B cell (primary cell): Measurements from ENCODE around the gene RABGAP1L. TPM values are rescaled to one million over a fixed set of nuclear protein-coding genes. Genes with fewer than 3 reads are reported as not detected.
"Not testable (repeated sequence)": the region's sequence is repeated elsewhere in the genome, so short reads cannot be mapped to it uniquely, and the experiment has no call there.

Source experiments
- ATAC-seq: fragments of 200-7000 bp; cut with Tn5 transposase; one replicate; pipeline ENCODE4 v1.10.0; 2021; ENCODE audit warnings: low read depth, mild to moderate bottlenecking, moderate number of reproducible peaks, moderate library complexity
- CTCF ChIA-PET: fragments of 350-600 bp; sonication (Branson Sonifier 250); formaldehyde crosslinking; loops from one replicate; lab custom pipeline; 2021; ENCODE audit warnings: antibody characterized with exemption, inconsistent platforms; lab: Charles Lee
- POLR2A ChIA-PET: fragments of 350-600 bp; sonication (Branson Sonifier 250); formaldehyde crosslinking; loops from one replicate; lab custom pipeline; 2021; ENCODE audit warnings: antibody characterized with exemption; lab: Charles Lee
- DNase-seq: peaks from one replicate; pipeline ENCODE4 v3.0.0; 2013
- H2AFZ ChIP-seq: 2 replicates; pipeline ENCODE4 v1.6.1; 2012; ENCODE audit warnings: mild to moderate bottlenecking, low read depth, low read length; ENCODE audit not compliant: insufficient read depth, poor library complexity, severe bottlenecking
- H3K27ac ChIP-seq, 2 donors: 1 replicate in 1 of 2; 2 replicates in 1 of 2; pipeline ENCODE4 v1.5.1; 2012 to 2013; ENCODE audit warnings: low read length in 2 of 2, mild to moderate bottlenecking in 2 of 2, moderate library complexity in 1 of 2
- H3K27me3 ChIP-seq, 4 experiments: fragments of 200-600 bp in 1 of 4; sonication (generic) in 1 of 4; replicated peaks in 1 of 4; 1 replicate in 2 of 4; 2 replicates in 2 of 4; pipeline versions ENCODE4 v1.6.1 to v1.7.0; 2013 to 2016; ENCODE audit warnings: low read length in 3 of 4, mild to moderate bottlenecking in 2 of 4, mixed read lengths in 1 of 4, moderate library complexity in 1 of 4; ENCODE audit not compliant: insufficient read depth in 4 of 4, control insufficient read depth in 3 of 4; ENCODE audit errors: control extremely low read depth in 1 of 4
- H3K36me3 ChIP-seq, 2 experiments: replicated peaks in 1 of 2; 1 replicate in 1 of 2; 2 replicates in 1 of 2; pipeline versions ENCODE4 v1.6.1 to v1.7.1; 2013; ENCODE audit warnings: low read length in 1 of 2; ENCODE audit not compliant: insufficient read depth in 2 of 2, control insufficient read depth in 1 of 2; ENCODE audit errors: control extremely low read depth in 1 of 2, extremely low read depth in 1 of 2
- H3K4me1 ChIP-seq, 2 donors: fragments of 200-600 bp in 1 of 2; sonication (generic) in 1 of 2; 1 replicate in 1 of 2; 2 replicates in 1 of 2; pipeline versions ENCODE4 v1.5.1 to v1.6.1; 2013 to 2017; ENCODE audit warnings: low read length in 2 of 2; ENCODE audit not compliant: control insufficient read depth in 2 of 2, insufficient read depth in 2 of 2
- H3K4me2 ChIP-seq: replicated peaks from 2 replicates; pipeline ENCODE3; 2012; ENCODE audit warnings: mild to moderate bottlenecking, low read depth, low read length; ENCODE audit not compliant: poor library complexity, severe bottlenecking
- H3K4me3 ChIP-seq, 5 experiments: fragments of 200-600 bp in 1 of 5; sonication (generic) in 1 of 5; 1 replicate in 3 of 5; 2 replicates in 2 of 5; pipeline versions ENCODE4 v1.5.1 to v1.7.0; 2011 to 2016; ENCODE audit warnings: low read length in 4 of 5, mild to moderate bottlenecking in 4 of 5, low read depth in 2 of 5, control low read depth in 1 of 5, moderate library complexity in 1 of 5; ENCODE audit not compliant: insufficient read depth in 1 of 5; ENCODE audit errors: control extremely low read depth in 1 of 5, extremely low read depth in 1 of 5
- H3K79me2 ChIP-seq: fragments of 200-600 bp; sonication (generic); one replicate; pipeline ENCODE4 v1.6.0; 2016; ENCODE audit warnings: low read length; ENCODE audit not compliant: control insufficient read depth, insufficient read depth
- H3K9ac ChIP-seq: fragments of 200-600 bp; sonication (generic); 2 replicates; pipeline ENCODE4 v1.6.1; 2017; ENCODE audit warnings: mild to moderate bottlenecking, low read length, moderate library complexity
- H3K9me3 ChIP-seq, 3 donors: one replicate each; pipeline versions ENCODE4 v1.6.1 to v1.7.1; 2013; ENCODE audit warnings: low read length in 2 of 3; ENCODE audit not compliant: control insufficient read depth in 2 of 3, insufficient read depth in 1 of 3; ENCODE audit errors: control extremely low read depth in 1 of 3
- H4K20me1 ChIP-seq: 2 replicates; pipeline ENCODE4 v1.6.0; 2012; ENCODE audit warnings: mild to moderate bottlenecking, low read length; ENCODE audit not compliant: insufficient read depth, control insufficient read depth, poor library complexity, severe bottlenecking
- H3K27ac Mint-ChIP-seq: one replicate; pipeline ENCODE4 v1.8.0; 2021; ENCODE audit warnings: mixed read lengths
- H3K27me3 Mint-ChIP-seq: one replicate; pipeline ENCODE4 v1.8.0; 2021; ENCODE audit warnings: mixed read lengths
- H3K4me1 Mint-ChIP-seq: one replicate; pipeline ENCODE4 v1.8.0; 2021; ENCODE audit warnings: mixed read lengths
- H3K4me3 Mint-ChIP-seq: one replicate; pipeline ENCODE4 v1.8.0; 2021; ENCODE audit warnings: mixed read lengths
- H3K9me3 Mint-ChIP-seq: one replicate; pipeline ENCODE4 v1.8.0; 2022; ENCODE audit warnings: mixed read lengths; ENCODE audit not compliant: insufficient read depth
- CTCF ChIP-seq: fragments of 200-600 bp; IDR thresholded peaks from one replicate; pipeline ENCODE4 v1.8.0; 2022; ENCODE audit warnings: antibody characterized with exemption, mild to moderate bottlenecking
- EZH2 ChIP-seq: IDR thresholded peaks from 2 replicates; pipeline ENCODE4 v1.6.1; 2012; ENCODE audit warnings: borderline replicate concordance, low read depth, mild to moderate bottlenecking, moderate library complexity, low read length; ENCODE audit not compliant: insufficient read depth, poor library complexity, severe bottlenecking
- WGBS: methylation state at CpG from one replicate; pipeline ENCODE4 v1.1.5; 2013; ENCODE audit warnings: missing lambda C conversion rate; ENCODE audit not compliant: insufficient coverage; 5-methylcytosine and 5-hydroxymethylcytosine counted together
- intact Hi-C: fragments of 100-400 bp; cut with micrococcal nuclease; formaldehyde crosslinking; loops from one replicate; pipeline ENCODE4 v1.10.0; 2022
- polyA plus RNA-seq: library from polyadenylated mRNA; depleted of rRNA; stranded (reverse); fragments of >200 nt; gene quantifications from 2 replicates; pipeline ENCODE4 v1.2.3, GENCODE V29; 2012
- total RNA-seq, 2 donors: library from RNA; stranded (reverse); fragments of 120-200 nt in 1 of 2; gene quantifications; 1 replicate in 1 of 2; 2 replicates in 1 of 2; pipeline versions ENCODE4 v1.2.3 to v1.2.4, GENCODE V29; 2013 to 2022

Gene RABGAP1L
- total and polyA plus RNA-seq, 2 donors (not counting 1 experiment from before 2014, with no cell fraction given) = 34.9 to 159 TPM

- H3K4me1 ChIP-seq = no peaks in the 10 kb centered on the region
- 93% methylated on average over 1 of the region's 4 CpGs for WGBS
- H3K27me3 Mint-ChIP-seq = no peaks in the 10 kb centered on the region
- H3K27me3 ChIP-seq = no peaks in the 10 kb centered on the region
- DNase-seq = no peak
- H2AFZ ChIP-seq = no peak overlapping the region
- H3K9ac ChIP-seq = no peak overlapping the region
- H3K4me3 Mint-ChIP-seq = no peak overlapping the region
- H3K4me2 ChIP-seq = no peak overlapping the region
- intact Hi-C loops = no loop called here
- TF ChIP-seq CTCF (no peak), EZH2 (no peak)
- H3K27ac Mint-ChIP-seq = no peak overlapping the region
- no peak overlapping the region for H3K4me3 ChIP-seq
- ChIA-PET POLR2A (no interaction called here), CTCF (interaction anchor here (1.6 kb wide), 1 partner anchor 15 kb away, joined by 5 read pairs; no protein-coding TSS in a partner anchor)
- peaks cover 1% of the 10 kb centered on the region for H3K4me1 Mint-ChIP-seq
- ATAC-seq = no peak
- no peaks in the 10 kb centered on the region for H3K79me2 ChIP-seq
- no peak overlapping the region for H3K27ac ChIP-seq
- H3K9me3 ChIP-seq = no peaks in the 10 kb centered on the region
- H3K36me3 ChIP-seq = peaks cover 0 to 26% of the 10 kb centered on the region in 2 experiments
- no peaks in the 10 kb centered on the region for H3K9me3 Mint-ChIP-seq
- H4K20me1 ChIP-seq = no peaks in the 10 kb centered on the region
Measured at GRCh38 chr1:174247472-174247871, 88.2 kb downstream of the RABGAP1L start.

- Histone ChIP-seq H3K9ac (no peak overlapping the region), H3K9me3 (no peaks in the 10 kb centered on the region), H3K79me2 (no peaks in the 10 kb centered on the region), H3K4me2 (no peak overlapping the region), H3K4me1 (no peaks in the 10 kb centered on the region), H3K4me3 (no peak overlapping the region), H3K27me3 (no peaks in the 10 kb centered on the region), H3K36me3 (peaks cover 0 to 21% of the 10 kb centered on the region in 2 experiments), H4K20me1 (no peaks in the 10 kb centered on the region), H2AFZ (no peak overlapping the region), H3K27ac (no peak overlapping the region)
- CTCF ChIA-PET = interaction anchor here (1.6 kb wide), 1 partner anchor 15 kb away, joined by 5 read pairs; no protein-coding TSS in a partner anchor
- ATAC-seq (no peak), DNase-seq (no peak)
- Mint-ChIP-seq H3K27me3 (no peaks in the 10 kb centered on the region), H3K4me1 (peaks cover 1% of the 10 kb centered on the region), H3K4me3 (no peak overlapping the region), H3K9me3 (no peaks in the 10 kb centered on the region), H3K27ac (no peak overlapping the region)
- intact Hi-C loops = no loop called here
- POLR2A ChIA-PET = no interaction called here
- no peak for TF ChIP-seq CTCF
- TF ChIP-seq EZH2 = no peak
Measured at GRCh38 chr1:174248041-174248440, 88.7 kb downstream of the RABGAP1L start.

- H3K4me3 Mint-ChIP-seq, H3K9me3 ChIP-seq, H3K4me3 ChIP-seq, H2AFZ ChIP-seq, H3K9ac ChIP-seq, H3K27ac Mint-ChIP-seq, H3K27me3 Mint-ChIP-seq, DNase-seq, H3K4me1 Mint-ChIP-seq, ATAC-seq, H3K27me3 ChIP-seq, H4K20me1 ChIP-seq, H3K27ac ChIP-seq, POLR2A ChIA-PET, H3K9me3 Mint-ChIP-seq, H3K4me2 ChIP-seq, H3K79me2 ChIP-seq, H3K4me1 ChIP-seq: not testable (repeated sequence)
- CTCF ChIA-PET = interaction anchor here (1.2 to 3.6 kb wide), 3 partner anchors 469 to 490 kb away, joined by 3 to 17 read pairs (median 5); no protein-coding TSS in a partner anchor
- 96% methylated on average over 9 of the region's 14 CpGs for WGBS
- intact Hi-C loops = loop anchor here (5.0 kb wide), 1 partner anchor 871 kb away; no protein-coding TSS in a partner anchor
- peaks cover 0 to 14% of the 10 kb centered on the region in 2 experiments for H3K36me3 ChIP-seq
Measured at GRCh38 chr1:174256386-174256785, 97.1 kb downstream of the RABGAP1L start.
